SU-DHL-6 (cell line): ENCODE results near the gene RANGRF.

Experiments used
- H2AFZ ChIP-seq: fragments of 200-600 bp; sonication (generic); 2 replicates; pipeline ENCODE4 v1.6.1; 2014; ENCODE audit warnings: low read depth, mild to moderate bottlenecking, moderate library complexity, mixed read lengths, antibody characterized with exemption, low read length; ENCODE audit not compliant: severe bottlenecking
- H3F3A ChIP-seq: fragments of 200-600 bp; shearing (Covaris generic); 2 replicates; pipeline ENCODE4 v1.6.0; 2016; ENCODE audit warnings: antibody characterized with exemption, mild to moderate bottlenecking; ENCODE audit not compliant: insufficient read depth
- H3K27ac ChIP-seq: fragments of 200-600 bp; sonication (generic); 2 replicates; pipeline ENCODE4 v1.5.1; 2016; ENCODE audit warnings: low read depth, mild to moderate bottlenecking, low read length, moderate library complexity, mixed read lengths
- H3K27me3 ChIP-seq: fragments of 200-600 bp; sonication (generic), shearing (Covaris generic); 2 replicates; pipeline ENCODE4 v1.6.0; 2014; ENCODE audit warnings: mild to moderate bottlenecking, low read length
- H3K36me3 ChIP-seq: fragments of 200-600 bp; sonication (generic); 2 replicates; pipeline ENCODE4 v1.6.1; 2014; ENCODE audit warnings: mild to moderate bottlenecking, low read length, mixed read lengths
- H3K4me2 ChIP-seq: fragments of 300-600, 200-600 bp; shearing (Covaris generic), sonication (generic); 2 replicates; pipeline ENCODE4 v1.6.0; 2014; ENCODE audit warnings: low read length, low read depth, mild to moderate bottlenecking; ENCODE audit not compliant: poor library complexity, severe bottlenecking
- H3K4me3 ChIP-seq: fragments of 200-600 bp; sonication (generic); 2 replicates; pipeline ENCODE4 v1.5.1; 2014; ENCODE audit warnings: antibody characterized with exemption, low read length, mild to moderate bottlenecking, mixed read lengths; ENCODE audit not compliant: insufficient read depth, poor library complexity, severe bottlenecking
- H3K79me2 ChIP-seq: fragments of 200-600 bp; sonication (generic); 2 replicates; pipeline ENCODE4 v1.6.1; 2014; ENCODE audit warnings: mild to moderate bottlenecking, low read length, moderate library complexity; ENCODE audit not compliant: insufficient read depth
- H3K9ac ChIP-seq: fragments of 200-600 bp; sonication (generic); 2 replicates; pipeline ENCODE4 v1.7.0; 2014; ENCODE audit warnings: mild to moderate bottlenecking, low read length
- H3K9me2 ChIP-seq: fragments of 200-600 bp; sonication (generic); replicated peaks from 2 replicates; pipeline ENCODE4 v1.6.1; 2014; ENCODE audit warnings: low read length; ENCODE audit not compliant: insufficient read depth
- H3K9me3 ChIP-seq: fragments of 200-600 bp; sonication (generic); 2 replicates; pipeline ENCODE4 v1.6.1; 2014; ENCODE audit warnings: low read length, mixed read lengths; ENCODE audit not compliant: insufficient read depth
- H4K20me1 ChIP-seq: fragments of 200-600 bp; sonication (generic); 2 replicates; pipeline ENCODE4 v1.6.1; 2014; ENCODE audit warnings: low read depth, mild to moderate bottlenecking, antibody characterized with exemption, low read length, moderate library complexity, mixed read lengths
- CTCF ChIP-seq: fragments of 200-600 bp; sonication (generic); IDR thresholded peaks from one replicate; pipeline ENCODE4 v1.5.1; 2017; ENCODE audit warnings: antibody characterized with exemption, mild to moderate bottlenecking, low read length, moderate library complexity; ENCODE audit not compliant: insufficient read depth, poor library complexity, severe bottlenecking
- EZH2phosphoT487 ChIP-seq: fragments of 200-600 bp; sonication (generic), shearing (Covaris generic); conservative IDR thresholded peaks from 2 replicates; pipeline ENCODE4 v1.6.1; 2018; ENCODE audit warnings: mild to moderate bottlenecking, antibody characterized with exemption, low read length, moderate library complexity, mixed read lengths

RANGRF gene

GRCh38 chr17:8300627-8301242, 12.3 kb downstream of the RANGRF start:
- no peaks in the 10 kb centered on the region for H3K79me2 ChIP-seq
- H3K27ac ChIP-seq: no peak overlapping the region
- no peak overlapping the region for H3K9ac ChIP-seq
- H2AFZ ChIP-seq: peak overlapping the region; percentile 33
- no peaks in the 10 kb centered on the region for H3K27me3 ChIP-seq
- peaks cover 9% of the 10 kb centered on the region; the same call in 1 of the 2 replicates for H3F3A ChIP-seq
- no peak overlapping the region for H3K4me2 ChIP-seq
- no peaks in the 10 kb centered on the region for H3K9me3 ChIP-seq
- no peaks in the 10 kb centered on the region for H3K36me3 ChIP-seq
- TF ChIP-seq EZH2phosphoT487 (no peak), CTCF (peak; percentile 41)
- no peaks in the 10 kb centered on the region for H4K20me1 ChIP-seq
- no peak overlapping the region for H3K4me3 ChIP-seq
- H3K9me2 ChIP-seq: no peaks in the 10 kb centered on the region

DNA sequence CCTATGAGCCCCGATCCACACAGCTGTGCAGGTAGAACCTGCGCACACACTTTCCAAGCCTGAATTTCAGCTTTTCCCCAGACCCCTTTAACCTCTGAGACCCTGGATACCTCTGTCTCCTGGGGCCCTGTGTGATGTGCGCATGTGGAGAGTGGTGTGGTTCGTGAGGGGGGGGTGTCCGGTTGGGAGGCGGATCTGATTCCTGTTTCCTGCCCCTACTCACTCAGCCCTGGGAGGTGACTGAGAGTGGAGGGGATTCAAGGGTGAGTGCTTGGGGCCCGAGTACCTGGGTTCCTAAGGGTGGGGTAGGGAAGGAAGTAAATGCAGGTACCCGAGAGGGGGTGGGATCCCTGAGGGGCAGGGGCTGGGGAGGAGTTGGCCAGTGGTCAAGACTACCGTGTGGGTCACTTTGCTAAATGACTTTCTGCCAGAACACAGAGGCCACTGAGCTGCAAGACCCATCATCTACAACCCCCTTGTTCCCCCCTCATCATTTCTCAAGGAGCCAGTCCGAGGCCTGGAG, 22.2 kb downstream of the RANGRF start:
- H3K36me3 ChIP-seq: no peaks in the 10 kb centered on the region
- H3K79me2 ChIP-seq: no peaks in the 10 kb centered on the region
- no peak overlapping the region for H3K27ac ChIP-seq
- no peaks in the 10 kb centered on the region for H3F3A ChIP-seq
- H3K4me2 ChIP-seq: no peak overlapping the region
- no peak overlapping the region for H3K9ac ChIP-seq
- H3K27me3 ChIP-seq: no peaks in the 10 kb centered on the region
- no peak for TF ChIP-seq CTCF
- no peak for TF ChIP-seq EZH2phosphoT487
- H3K9me3 ChIP-seq: no peaks in the 10 kb centered on the region
- H2AFZ ChIP-seq: no peak overlapping the region
- H3K4me3 ChIP-seq: no peak overlapping the region
- H4K20me1 ChIP-seq: no peaks in the 10 kb centered on the region
- no peaks in the 10 kb centered on the region for H3K9me2 ChIP-seq

DNA sequence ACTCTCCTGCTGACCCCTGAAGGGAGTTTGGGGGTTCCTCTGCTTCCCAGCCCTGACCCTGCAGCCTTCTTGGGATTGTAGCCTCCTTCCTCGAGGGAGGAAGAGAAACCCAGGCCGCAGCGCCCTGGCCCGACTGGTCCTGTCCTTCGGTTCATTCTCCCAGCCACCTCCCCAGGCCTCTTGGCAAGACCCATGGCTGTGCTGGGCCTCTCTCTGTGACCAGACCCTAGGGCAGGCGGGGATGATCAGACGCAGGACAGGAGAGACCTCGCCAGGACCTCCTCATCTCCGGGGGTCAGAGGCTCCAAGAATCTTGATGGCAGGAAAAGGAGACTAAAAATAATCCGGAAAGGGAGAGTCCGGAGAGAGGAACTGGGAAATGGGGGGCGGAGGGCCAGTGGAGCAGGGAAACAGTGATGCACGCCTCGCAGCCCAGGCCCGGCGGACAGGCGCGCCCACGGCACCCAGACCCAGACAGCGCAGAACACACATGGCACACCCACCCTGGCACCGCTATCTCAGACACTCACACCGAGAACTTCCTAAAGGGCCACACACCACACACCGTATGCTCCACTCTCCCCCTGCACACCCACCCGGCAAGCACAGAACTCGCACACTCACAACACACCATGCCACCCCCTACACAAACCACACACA, 22.8 kb downstream of the RANGRF start:
- Histone ChIP-seq H3K9me3 (no peaks in the 10 kb centered on the region), H3K79me2 (no peaks in the 10 kb centered on the region), H3K4me2 (no peak overlapping the region), H3K9ac (no peak overlapping the region), H3K27ac (no peak overlapping the region), H3K9me2 (no peaks in the 10 kb centered on the region), H3K27me3 (no peaks in the 10 kb centered on the region), H3K4me3 (no peak overlapping the region), H3K36me3 (no peaks in the 10 kb centered on the region), H4K20me1 (no peaks in the 10 kb centered on the region), H2AFZ (no peak overlapping the region), H3F3A (no peaks in the 10 kb centered on the region)
- TF ChIP-seq CTCF (no peak), EZH2phosphoT487 (no peak)
